Stimulated activated CD4-positive, alpha-beta T cell treated with anti-CD3 and anti-CD28 coated beads, Interleukin-1b, Interleukin-23, amount 100 ng/mL, for 24 hours (primary cell): ENCODE results near the gene NPAS3.

Experiments used
- DNase-seq, 4 experiments: peaks; one replicate each; pipeline ENCODE4 v3.0.0-alpha.2; 2020; ENCODE audit warnings: low read depth in 4 of 4, low spot score in 1 of 4

NPAS3 gene

DNA sequence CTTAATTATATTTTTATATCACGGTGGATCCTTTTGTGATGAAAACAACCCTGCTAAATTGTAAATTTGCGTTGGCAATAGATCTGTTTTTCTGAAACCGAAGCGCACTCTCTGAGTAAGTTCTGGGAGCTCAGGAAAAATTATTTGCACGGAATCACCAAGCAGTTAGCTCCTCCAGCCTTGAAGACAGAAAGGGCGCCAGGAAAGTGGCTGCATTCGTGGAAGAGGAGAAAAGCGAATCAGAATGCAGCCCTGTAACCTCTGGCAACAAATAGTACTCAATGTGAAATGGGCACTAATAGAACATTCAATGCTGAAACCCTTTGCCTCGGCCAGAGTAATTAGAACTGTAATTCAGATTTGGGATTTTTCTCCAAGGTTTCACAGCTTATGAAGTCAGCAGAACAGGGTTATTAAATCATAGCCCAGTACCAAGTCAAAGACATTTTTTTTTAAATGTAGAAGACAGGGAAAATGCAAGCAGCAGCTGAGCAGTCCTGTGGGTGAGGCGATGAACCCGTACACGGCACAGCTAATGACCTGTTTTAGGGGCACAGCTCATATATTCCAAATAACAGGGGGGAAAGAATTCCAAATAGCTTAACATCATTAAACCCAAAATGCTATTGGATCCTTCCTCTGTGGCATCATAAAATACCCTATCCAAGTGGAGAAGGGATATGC lies 760.8 kb downstream of the NPAS3 start:
- DNase-seq, result no peak

DNA sequence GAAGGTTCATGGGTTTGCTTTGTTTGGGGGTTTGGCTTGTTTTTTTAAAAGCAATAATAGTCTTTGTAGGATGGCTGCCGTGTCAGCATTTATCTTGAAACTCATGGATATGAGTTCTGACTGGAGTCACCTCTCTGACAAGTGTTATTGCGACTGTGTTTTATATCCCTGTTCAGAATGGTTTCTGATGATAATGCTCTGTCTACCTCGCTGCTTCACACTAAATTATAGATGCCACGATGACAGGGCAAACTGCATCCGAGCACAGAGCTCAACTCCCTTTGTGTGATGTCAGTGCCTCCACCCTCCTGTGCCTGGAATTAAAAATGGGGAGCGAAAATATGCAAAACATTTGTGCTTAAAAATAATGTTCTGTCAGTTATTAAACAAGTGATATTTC lies 761.4 kb downstream of the NPAS3 start:
- DNase-seq, result no peak

DNA sequence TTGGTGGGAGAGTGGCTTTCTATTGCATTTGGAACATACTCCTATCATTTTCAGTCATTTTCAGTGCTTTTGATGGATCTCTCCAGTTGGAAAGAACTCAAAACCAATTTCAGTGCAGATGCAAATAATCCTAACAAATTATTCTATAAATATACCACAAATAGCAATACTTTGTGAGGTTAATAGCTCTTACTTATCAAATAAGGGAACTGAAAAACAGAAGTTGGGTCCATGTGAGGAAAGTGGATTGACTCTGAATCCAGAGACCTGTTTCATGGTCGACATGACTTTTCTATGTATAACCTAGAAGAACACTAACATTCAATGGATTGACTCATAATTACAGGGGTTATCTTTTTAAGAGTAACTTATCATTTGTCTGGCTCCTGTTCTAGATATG lies 763.6 kb downstream of the NPAS3 start:
- DNase-seq, result no peak

DNA sequence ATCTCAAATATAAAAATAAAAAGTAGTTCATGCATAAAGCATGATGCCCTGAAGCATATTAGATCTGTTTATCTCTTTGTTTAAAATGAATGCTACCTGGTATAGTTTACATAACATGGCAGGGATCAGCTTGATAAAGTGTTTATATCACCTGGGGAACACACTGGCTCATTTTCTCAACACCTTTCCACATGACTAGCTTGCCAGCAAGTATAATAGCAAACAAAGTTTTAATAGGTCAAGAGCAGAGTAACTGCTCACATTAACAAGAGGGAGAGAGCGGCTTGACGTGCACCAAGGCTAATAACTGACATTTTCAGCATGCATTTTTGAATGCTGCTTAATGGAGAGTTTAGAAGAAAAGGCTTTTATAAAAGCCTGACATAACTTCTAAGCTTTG lies 765.8 kb downstream of the NPAS3 start:
- DNase-seq, result no peak

DNA sequence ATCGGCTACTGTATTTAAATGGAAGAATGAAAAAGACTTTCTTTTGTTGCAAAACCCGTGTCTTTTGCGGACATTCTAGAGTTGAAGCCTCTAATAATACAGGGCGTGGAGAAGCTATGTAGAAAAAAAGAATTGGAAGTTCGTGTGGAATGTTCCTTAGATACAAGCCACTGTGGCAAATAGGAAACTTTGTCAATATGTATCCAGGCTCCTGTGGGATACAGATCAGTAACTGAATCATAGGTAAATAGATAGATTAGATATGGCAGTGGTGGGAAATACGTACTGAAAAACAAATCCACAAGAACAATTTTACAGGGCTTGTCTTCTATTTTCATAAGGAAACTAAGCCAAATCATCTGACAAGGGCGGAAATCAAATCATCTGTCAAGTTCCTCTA lies 766.8 kb downstream of the NPAS3 start:
- DNase-seq, result no peak

DNA sequence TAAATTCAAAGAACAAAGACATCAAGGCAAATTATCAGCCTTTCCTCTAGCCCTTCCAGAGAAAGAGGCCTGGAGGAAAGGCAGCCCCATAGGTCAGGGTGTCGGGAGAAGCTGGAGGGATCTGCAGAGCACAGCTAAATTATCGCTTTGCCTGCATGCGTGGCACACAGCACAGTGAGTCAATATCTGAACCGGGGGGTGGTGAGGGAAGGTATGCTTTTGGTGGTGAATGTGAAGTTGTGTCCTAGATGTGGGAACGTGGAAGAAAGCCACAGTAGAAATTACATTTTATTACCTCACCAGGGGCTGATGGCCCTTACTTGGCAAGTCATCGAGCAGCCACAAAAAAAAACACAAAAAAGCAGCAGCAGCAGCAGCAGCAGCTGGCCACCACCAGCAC lies 769.0 kb downstream of the NPAS3 start:
- no peak for DNase-seq

DNA sequence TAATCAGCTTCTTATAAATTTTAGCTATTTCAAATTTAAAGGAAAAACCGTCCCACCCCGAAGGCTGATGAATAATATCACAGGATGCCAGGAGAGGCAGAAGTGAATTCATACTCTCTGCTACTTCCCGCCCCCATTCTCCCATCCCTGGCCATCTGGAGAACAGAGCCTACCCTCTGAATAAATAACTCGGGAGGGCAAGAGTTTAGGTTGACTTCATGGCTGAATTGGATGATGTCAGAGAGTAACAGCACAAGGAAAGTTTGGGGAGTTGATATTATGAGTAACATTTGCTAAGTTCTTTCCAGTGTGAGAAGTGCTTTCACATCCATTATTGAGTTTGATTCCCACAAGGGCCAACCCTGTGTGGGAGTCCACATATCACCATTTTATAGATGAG lies 770.6 kb downstream of the NPAS3 start:
- DNase-seq, result no peak

DNA sequence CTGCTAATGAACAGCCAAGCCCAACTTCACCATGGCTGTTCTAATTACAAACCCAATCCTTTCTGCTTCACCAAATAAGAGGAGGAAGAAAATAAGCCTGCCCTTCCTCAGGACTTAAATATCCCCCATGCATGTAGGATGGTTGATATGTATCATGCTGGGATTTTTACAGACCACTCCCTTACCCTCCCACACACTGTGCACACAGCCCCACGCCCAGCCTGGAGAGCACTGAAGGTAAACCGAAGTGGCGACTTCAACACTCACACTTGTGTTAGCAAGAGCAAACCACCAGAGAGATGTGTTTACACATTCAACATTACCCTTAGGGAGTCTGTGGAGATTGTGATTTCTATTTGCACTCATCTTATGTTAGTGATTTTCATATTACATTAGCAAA lies 771.0 kb downstream of the NPAS3 start:
- DNase-seq, result no peak

DNA sequence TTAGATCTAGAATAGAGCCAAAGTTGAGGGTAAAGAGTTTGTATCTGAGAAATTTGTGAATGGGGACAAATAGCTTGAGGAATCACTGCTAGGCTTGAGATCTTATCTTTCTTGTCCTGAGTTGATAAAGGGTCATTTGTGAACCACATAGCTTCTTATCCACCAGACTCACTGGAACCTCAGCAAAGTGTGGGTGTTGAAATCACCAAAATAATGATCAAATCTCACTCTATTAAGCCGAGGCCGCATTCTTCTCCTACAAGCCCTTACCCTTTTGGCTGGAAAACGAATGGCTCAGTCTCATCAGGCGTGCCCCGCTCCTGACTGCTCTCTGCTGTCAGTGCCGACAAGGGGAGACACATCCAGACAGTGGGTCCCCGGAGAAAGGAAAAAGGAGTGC lies 771.6 kb downstream of the NPAS3 start:
- DNase-seq, result no peak

DNA sequence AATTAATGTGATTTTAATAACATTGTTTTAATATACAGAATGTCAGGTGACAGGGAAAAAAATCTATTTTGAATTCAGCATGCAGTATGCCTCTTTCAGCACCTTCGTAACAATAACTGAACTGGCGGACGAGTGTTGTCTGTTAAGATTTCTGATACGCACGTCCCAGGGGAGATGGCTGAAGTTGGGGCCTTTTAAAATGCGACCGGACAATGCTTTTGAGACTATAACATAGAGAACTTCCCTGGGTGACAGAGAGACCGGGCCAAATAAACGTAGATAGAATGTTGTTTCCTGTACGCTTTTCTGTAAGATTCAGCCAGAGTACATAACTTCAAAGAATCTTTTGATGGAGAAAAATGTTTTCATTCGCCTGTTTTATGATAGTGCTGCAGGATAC lies 772.5 kb downstream of the NPAS3 start:
- no peak for DNase-seq

DNA sequence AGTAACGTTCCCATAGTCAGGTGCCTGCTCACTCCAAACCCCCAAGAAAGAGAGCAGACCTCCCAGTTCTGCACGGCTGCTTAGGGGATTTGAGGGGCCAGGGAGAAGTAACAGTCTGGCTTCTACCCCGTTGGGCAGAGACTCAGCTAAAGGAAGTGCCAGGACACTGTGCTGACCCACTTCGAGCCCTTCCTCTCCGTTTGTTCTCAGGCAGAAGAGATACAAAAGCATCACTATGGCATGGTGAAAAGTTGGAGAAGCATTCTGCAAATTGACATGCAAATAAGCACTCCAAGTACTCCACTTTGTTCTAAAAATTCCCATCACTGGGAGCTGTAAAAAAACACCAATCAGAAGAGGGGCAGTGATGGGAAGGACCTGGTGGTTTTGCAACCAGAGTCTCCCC lies 773.1 kb downstream of the NPAS3 start:
- no peak for DNase-seq

DNA sequence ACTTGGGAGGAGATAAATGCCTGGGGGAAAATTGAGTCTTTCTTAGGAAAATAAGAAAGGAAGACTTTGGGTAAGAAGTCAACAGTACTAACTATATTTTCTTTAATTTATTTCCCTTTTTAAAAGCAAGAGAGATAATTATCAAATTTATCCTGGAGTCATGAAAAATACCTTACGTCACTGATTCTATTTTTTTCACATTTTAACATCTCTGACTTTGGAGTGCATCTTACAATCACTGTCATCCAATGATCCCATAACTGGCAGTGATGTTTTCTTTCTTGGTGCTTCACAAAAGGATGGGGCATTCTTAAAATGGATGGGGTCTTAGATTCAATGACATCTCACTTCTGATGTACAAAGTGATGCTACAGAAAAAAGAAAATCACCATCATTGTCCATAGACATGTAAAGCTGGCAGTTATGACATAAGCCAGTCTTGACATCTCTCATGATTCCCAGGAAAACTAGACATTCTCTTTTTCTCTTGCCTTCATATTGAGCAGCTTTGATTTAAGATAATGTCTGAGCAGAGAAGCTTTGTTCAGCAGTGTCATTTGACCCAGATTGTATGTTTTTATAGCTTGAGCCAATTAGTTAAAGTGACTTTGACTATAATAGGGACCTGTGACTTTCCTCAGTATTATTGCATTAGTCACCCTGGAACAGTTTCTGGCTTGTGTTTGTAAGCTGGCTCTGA lies 776.0 kb downstream of the NPAS3 start:
- no peak for DNase-seq

DNA sequence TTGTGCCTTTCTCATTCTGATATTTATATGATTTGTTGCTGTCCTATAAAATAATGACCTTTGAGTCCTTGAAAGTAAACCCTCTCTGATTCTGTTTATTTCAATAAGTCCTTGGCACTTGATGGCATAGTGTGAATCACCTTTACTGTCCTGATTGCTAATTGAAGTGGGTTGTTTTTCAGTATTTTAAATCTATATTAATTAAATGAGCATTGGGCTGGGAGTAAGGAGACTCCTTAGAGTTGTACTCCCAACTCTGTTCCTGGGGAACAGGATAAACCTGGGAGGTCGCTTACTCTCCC lies 776.5 kb downstream of the NPAS3 start:
- no peak for DNase-seq

DNA sequence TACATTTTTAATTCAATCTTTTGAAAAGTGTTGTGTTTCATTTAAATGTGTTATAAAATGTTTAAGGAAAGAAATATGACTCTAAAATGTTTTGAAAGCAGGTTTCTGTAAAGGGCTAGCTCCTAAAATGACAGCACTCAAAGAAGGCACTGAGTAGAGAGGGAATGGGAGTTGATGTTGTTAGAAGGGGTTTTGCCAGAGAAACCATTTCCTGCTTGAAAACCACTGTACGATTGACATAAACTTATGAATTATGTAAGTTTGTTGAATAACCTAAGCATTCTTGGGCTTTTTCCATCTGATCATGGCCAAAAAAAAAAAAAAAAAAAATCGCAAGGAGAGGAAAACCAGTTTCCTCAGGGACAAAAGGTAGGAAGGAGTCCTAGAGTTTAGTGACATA lies 778.2 kb downstream of the NPAS3 start:
- no peak for DNase-seq

DNA sequence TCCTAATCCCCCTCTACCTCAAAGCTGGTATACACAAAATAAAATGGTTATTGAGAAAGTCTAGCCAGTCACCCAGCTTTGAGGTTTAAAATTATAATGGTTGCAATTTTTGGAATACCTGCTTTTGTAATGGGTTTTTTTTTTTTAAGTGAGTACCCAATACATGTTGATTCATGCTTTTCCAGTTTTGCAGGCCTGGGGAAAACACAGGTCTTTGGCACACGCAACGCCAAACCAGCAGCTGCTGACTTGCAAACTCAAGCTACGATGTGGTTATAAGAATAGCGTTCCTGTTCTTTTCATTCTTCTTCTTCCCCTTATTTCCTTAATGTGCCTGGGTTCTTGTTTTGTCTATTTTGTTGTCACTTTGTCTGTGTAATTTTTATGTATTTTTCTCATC lies 779.2 kb downstream of the NPAS3 start:
- DNase-seq, result no peak

DNA sequence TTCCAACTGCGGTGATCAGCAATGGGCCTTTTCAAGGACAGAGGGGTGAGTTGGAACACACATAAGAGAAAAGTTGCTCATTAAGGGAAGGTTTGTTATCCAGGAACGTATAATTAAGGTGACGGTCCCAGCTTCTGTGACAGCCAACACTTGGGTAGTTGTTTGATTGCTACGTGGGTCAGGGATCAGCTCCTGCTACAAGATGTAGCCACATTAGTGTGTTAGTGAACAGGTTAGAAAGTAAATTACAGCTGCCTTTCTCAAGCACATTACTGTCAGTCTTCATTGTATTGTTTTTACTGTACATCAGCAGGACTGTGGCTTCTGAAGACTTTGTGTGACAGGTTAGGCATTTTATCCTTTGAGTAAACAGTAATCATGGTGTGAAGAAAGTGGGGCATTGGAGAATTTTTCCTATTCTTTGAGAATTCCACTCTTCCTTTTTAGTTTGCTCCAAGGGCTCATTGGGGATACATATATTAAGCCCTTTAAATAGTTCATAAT lies 781.7 kb downstream of the NPAS3 start:
- DNase-seq, result no peak

DNA sequence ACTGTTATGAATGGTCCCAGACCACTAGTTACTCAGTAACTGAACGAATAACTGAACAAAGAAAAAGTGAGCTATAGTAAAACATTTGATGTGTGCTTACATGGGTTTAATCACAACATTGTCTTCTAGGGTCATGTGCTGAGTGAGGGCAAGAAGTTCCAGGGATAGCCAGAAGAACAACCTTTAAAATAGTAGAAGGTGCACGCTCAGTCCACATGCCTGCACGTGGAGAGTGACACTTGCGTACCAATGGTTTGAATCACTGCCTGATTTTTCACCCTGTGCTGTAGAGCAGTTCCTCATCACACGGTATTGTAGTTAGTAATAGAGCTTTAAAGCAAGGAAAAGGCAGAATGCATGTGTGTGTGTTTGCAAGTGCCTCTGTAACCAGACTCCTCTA lies 788.0 kb downstream of the NPAS3 start:
- DNase-seq, result no peak

DNA sequence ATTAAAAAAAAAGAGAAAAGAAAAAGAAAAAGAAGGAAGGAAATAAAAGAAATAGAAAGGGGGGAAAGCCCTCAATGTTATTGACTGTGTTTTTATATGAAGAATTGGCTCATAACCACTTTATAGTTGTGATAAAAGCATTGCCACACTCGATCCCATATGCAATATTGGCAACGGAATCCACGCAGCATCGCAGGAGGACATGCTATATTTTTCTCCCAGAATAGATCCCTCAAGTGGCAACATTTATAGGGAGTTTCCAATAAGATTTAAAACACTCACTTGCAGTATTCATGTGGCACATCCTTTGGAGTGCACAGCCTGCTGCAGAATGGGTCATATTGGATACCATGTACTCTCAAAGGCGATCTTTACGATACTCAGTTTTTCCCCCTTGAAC lies 788.9 kb downstream of the NPAS3 start:
- DNase-seq, result no peak

DNA sequence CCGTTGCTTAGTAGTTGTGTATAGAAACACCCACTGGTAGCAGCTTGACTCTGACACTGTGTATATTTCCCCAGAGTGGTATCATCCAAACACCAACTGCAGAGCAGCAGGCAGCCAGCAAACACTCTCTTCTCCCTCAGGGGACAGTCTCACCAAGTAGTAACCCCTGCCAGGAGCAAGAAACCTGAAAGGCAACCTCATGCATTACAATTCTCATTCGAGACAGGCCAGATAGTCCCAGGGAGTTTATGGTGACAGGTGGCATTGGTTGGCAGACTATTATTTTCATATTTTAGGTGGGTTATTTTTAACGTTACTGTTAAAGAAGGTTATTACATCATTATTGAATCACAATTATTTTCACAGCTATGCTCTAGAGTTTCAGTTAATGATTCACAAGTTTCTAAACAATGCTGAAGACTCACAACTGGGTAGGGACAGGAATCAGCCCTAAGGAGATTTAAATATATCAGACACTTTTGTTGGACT lies 789.4 kb downstream of the NPAS3 start:
- no peak for DNase-seq

DNA sequence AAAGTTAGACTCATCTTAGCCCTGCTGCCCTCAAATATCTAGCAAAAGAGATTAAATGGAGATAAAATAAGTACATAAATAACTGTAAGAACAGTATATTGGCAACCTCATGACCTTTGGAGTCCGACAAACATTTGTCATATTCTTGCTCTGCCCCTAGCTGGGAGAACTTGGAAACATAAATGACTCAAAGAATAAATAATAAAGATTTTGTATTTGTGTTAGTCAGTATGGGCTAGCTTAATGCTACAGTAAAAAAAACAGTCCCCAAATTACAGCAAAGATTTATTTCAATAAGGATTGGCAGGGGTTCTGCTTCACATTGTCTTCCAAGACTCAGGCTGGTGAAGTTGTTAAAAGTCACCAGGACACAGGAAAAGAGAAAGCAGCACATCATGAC lies 791.5 kb downstream of the NPAS3 start:
- no peak for DNase-seq

DNA sequence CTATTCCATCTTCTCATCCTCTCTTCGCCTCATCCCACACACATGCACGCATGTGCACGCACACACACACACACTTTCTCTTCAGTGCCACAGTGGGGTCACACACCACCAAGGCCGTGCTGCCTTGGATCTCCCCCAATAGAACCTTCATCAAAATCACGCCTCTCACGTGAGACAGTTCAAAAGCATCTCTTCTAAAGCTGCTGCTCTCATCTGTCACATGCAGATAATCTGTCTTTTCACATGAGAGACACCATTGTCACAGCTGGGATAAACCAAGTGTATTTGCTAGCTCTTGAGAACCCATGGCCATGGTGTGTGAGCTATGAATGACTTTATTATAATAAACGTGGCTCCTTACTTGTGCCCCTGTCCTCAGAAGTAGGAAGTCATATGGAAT lies 793.5 kb downstream of the NPAS3 start:
- no peak for DNase-seq

DNA sequence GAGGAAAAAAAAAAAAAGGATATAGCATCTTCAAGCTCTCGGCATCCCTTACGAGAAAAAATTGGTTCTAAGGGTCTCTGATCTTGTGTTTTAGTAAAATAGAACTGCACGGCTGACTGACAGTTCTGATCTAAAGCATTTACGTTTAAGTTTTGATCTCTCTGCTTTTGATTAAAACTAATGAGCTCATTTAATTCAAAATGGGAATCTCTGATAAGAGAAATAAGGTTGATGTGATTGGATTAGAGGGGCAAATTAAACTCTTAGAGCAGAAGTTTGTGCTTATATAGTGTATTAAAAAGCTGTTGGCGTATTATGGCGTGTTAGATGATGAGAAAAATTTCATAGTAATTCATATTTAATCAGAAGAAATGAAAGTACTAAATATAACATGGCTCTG lies 794.6 kb downstream of the NPAS3 start:
- DNase-seq, result no peak

DNA sequence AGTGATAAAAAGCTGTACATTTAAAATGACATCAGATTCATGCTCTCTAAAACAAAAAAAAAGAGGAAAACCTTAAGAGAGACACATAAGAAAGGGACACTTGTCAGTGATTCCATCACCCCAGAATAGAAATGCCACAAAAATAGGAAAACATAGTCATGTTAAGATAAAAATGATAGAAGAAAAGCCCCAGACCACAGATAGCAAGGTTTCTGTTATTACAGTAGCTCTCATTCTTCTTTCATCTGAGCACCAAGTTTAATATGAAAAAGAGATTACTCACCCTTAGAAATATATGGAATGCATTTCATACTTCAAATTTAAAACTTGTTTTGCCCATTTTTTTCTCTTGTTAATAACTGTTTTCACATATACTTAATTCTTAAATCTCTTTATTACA lies 795.0 kb downstream of the NPAS3 start:
- DNase-seq, result no peak
